ENCODE measurements around the gene BHLHE23. TPM values are rescaled to one million over a fixed set of nuclear protein-coding genes. Genes with fewer than 3 reads are reported as not detected.

Gene BHLHE23
- total RNA-seq, 1 experiment from 2014 or later, result not detected

DNA sequence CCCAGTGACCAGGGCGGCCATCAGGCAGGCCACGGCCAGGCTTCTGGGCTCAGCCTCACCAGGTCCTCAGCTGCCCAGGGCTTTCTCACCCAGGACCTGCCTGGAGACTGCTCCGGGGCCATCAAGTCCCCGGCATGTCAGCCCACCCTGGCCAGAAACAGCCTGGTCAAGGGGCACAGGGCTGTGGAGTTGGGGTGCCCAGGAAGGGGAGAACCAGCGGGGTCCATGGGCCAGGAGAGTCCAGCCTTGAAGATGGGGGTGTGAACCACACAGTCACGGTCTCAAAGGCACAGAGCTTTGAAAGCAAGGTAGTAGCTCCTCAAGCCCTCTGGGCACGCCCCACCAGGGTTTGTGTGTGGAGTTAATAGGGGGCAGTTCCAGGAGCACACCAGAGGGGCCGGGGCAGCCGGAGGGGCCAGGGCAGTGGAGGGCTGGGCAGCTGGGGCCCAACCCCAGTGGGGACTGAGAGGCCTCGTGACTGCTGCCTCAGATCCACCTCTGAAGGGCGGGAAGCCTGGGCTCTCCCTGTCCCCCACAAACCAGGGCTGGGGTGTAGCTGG lies 48.0 kb upstream of the BHLHE23 start:
- Histone ChIP-seq H3K4me3 (replicated peaks in 1 of 2; ENCODE audit: low read depth in 1 of 2, low read length in 2 of 2) (no peak overlapping the region), H3K9me2 (ENCODE audit: insufficient read depth) (no peaks in the 10 kb centered on the region), H3K9me3 (ENCODE audit: control insufficient read depth in 1 of 2, insufficient read depth in 1 of 2, low read depth in 1 of 2, low read length in 2 of 2) (no peaks in the 10 kb centered on the region), H3K79me2 (ENCODE audit: insufficient read depth, low read length) (no peaks in the 10 kb centered on the region), H3K4me2 (ENCODE audit: low read length) (no peak overlapping the region), H3K27ac (ENCODE audit: low read depth, low read length) (no peak overlapping the region), H4K20me1 (ENCODE audit: insufficient read depth) (no peaks in the 10 kb centered on the region), H3K27me3 (ENCODE audit: insufficient read depth, low read length) (peaks cover 16% of the 10 kb centered on the region; the same call in 1 of the 2 replicates), H3K36me3 (ENCODE audit: control insufficient read depth in 1 of 2, insufficient read depth in 2 of 2, low read length in 2 of 2) (no peaks in the 10 kb centered on the region), H3K9ac (ENCODE audit: low read length) (no peak overlapping the region), H3K4me1 (ENCODE audit: control insufficient read depth in 1 of 2, insufficient read depth in 2 of 2, low read length in 2 of 2) (0 out of 4 replicates have a peak, but pooled peaks cover 0 to 3% of the 10 kb centered on the region in 2 experiments), H2AFZ (ENCODE audit: low read depth, low read length, poor library complexity, severe bottlenecking) (no peak overlapping the region)
- intact Hi-C loops (cut with micrococcal nuclease), result no loop called here
- no peak for ATAC-seq
- TF ChIP-seq TCF7L2 (IDR thresholded peaks at IDR 0.05; ENCODE audit: borderline replicate concordance, extremely low read depth, insufficient read depth, insufficient read length) (no peak), FOSL1 (IDR thresholded peaks at IDR 0.05; ENCODE audit: low read depth) (no peak), EZH2phosphoT487 (IDR thresholded peaks at IDR 0.05; ENCODE audit: borderline replicate concordance) (no peak), POLR2A (IDR thresholded peaks at IDR 0.05; ENCODE audit: borderline replicate concordance, extremely low read depth, insufficient read depth, insufficient read length) (no peak), CBX3 (IDR thresholded peaks at IDR 0.05; ENCODE audit: low read depth) (no peak), EGR1 (IDR thresholded peaks at IDR 0.05; ENCODE audit: low read depth) (no peak), CEBPB (IDR thresholded peaks at IDR 0.05; ENCODE audit: low read depth) (no peak), SIN3A (IDR thresholded peaks at IDR 0.05; ENCODE audit: low read depth) (no peak), SP1 (IDR thresholded peaks at IDR 0.05; ENCODE audit: low read depth) (no peak), ELF1 (IDR thresholded peaks at IDR 0.05; ENCODE audit: borderline replicate concordance, low read depth) (no peak), EZH2 (IDR thresholded peaks at IDR 0.05) (no peak), SRF (IDR thresholded peaks at IDR 0.05; ENCODE audit: low read depth) (no peak), YY1 (IDR thresholded peaks at IDR 0.05; ENCODE audit: extremely low read depth, insufficient replicate concordance, low read depth, low read length) (no peak), JUND (IDR thresholded peaks at IDR 0.05) (no peak), POLR2AphosphoS5 (IDR thresholded peaks at IDR 0.05; ENCODE audit: low read depth, low read length) (no peak), ZFX (IDR thresholded peaks at IDR 0.05) (no peak)
- TF ChIP-seq, protein P1, sequence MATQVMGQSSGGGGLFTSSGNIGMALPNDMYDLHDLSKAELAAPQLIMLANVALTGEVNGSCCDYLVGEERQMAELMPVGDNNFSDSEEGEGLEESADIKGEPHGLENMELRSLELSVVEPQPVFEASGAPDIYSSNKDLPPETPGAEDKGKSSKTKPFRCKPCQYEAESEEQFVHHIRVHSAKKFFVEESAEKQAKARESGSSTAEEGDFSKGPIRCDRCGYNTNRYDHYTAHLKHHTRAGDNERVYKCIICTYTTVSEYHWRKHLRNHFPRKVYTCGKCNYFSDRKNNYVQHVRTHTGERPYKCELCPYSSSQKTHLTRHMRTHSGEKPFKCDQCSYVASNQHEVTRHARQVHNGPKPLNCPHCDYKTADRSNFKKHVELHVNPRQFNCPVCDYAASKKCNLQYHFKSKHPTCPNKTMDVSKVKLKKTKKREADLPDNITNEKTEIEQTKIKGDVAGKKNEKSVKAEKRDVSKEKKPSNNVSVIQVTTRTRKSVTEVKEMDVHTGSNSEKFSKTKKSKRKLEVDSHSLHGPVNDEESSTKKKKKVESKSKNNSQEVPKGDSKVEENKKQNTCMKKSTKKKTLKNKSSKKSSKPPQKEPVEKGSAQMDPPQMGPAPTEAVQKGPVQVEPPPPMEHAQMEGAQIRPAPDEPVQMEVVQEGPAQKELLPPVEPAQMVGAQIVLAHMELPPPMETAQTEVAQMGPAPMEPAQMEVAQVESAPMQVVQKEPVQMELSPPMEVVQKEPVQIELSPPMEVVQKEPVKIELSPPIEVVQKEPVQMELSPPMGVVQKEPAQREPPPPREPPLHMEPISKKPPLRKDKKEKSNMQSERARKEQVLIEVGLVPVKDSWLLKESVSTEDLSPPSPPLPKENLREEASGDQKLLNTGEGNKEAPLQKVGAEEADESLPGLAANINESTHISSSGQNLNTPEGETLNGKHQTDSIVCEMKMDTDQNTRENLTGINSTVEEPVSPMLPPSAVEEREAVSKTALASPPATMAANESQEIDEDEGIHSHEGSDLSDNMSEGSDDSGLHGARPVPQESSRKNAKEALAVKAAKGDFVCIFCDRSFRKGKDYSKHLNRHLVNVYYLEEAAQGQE (IDR thresholded peaks at IDR 0.05; ENCODE audit: low read depth), result no peak
- TF ChIP-seq, protein P2, sequence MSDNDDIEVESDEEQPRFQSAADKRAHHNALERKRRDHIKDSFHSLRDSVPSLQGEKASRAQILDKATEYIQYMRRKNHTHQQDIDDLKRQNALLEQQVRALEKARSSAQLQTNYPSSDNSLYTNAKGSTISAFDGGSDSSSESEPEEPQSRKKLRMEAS (IDR thresholded peaks at IDR 0.05), result no peak
- TF ChIP-seq, protein P3, sequence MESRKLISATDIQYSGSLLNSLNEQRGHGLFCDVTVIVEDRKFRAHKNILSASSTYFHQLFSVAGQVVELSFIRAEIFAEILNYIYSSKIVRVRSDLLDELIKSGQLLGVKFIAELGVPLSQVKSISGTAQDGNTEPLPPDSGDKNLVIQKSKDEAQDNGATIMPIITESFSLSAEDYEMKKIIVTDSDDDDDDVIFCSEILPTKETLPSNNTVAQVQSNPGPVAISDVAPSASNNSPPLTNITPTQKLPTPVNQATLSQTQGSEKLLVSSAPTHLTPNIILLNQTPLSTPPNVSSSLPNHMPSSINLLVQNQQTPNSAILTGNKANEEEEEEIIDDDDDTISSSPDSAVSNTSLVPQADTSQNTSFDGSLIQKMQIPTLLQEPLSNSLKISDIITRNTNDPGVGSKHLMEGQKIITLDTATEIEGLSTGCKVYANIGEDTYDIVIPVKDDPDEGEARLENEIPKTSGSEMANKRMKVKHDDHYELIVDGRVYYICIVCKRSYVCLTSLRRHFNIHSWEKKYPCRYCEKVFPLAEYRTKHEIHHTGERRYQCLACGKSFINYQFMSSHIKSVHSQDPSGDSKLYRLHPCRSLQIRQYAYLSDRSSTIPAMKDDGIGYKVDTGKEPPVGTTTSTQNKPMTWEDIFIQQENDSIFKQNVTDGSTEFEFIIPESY (IDR thresholded peaks at IDR 0.05; ENCODE audit: extremely low read depth, insufficient replicate concordance, low read length), result no peak
- ChIA-PET POLR2A (no interaction called here), CTCF (interaction anchor here (1.5 kb wide), 1 partner anchor 118 kb away, joined by 5 read pairs; no protein-coding TSS in a partner anchor), RAD21 (ENCODE audit: low non-redundant PET in 1 of 2, low total read pairs in 2 of 2, uncharacterized antibody in 2 of 2, unreplicated experiment in 2 of 2) (no interaction called here)
- no TSS peak for BruUV-seq (replicated peaks)
- DNase-seq (ENCODE audit: low read depth, low spot score), result no peak

All from HCT116 (cell line).